SW480 (cell line): ENCODE data around the gene SIDT2.

Experiments
- DNase-seq: peaks from one replicate; pipeline ENCODE4 v3.0.0-alpha.2; 2016; ENCODE audit warnings: low spot score

Gene SIDT2

DNA sequence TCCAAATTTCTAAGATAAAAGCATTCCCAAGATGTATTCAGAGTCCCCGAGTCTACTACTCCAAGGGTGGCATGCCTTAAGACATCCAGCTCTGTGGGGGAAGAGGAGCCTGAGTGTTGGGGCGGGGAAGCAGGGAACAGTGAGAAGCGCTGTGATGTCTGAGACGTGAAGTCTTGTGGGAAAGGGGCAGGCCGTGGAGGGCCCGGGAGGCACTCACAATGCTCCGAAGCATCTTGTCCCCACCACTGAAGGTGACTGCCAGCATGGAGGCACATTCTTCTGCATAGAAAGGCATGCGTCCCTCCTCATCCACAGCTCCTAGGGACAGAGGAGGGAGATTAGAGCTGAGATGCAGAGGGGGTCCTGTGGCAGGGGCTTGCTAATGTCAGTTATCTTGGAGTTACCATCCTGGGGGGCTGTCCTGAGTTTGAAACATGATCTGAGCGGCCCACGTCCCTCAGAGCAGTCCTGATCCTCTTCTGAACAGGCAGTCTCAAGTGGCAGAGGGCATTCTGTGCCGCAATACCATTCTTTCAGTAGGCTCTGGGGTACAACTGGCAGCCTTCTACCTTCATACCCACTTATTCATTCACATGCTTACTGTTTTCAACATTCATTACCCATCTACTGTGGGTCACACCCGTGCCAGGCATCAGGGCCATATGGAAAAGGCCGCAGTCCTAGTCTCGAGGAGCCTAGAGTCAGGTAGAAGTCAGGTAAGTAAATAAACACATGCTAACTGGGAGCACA lies 44.6 kb downstream of the SIDT2 start:
- no peak for DNase-seq

DNA sequence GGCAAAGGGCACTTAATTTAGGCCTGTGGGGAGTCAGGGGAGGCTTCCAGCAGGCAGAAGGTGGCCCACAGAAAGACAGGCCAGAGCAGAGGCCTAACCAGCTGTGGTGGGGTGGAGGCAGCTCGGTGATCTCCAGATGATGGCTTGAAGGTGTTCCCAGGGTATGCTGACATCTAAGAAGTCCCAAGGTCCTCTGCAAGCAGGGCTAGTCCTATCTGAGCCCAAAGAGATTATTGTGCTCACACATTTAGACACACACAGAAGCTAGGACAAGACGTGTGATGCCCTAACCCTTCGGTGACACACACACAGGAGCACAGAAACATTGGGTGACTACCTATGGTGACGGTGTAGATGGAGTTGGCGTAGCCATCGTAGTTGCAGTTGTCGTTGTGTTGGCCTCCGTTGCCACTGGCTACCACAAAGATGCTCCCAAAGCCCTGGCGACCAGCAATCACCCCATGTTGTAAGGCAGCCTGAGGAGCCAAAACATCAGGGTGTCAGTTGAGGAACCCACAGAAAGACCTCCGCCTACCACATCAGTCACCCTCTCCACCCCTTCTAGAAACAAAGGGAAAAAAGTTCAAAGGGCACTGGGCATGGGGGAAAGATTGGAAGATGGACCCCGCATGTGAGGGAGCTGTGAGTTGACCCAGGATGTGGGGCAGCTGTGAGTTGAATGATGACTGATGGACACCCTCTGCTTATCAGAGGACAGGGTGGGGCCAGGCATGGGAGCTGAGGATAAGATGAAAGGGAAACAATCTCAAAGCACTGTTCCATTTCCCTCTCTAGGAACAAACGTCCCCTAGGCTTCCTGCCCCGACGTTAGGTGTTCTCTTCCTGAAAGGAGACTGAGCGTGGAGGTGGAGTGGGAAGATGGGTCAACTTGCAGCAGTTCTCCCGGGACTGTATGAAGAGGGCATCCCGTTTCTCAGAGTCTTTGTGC lies 45.5 kb downstream of the SIDT2 start:
- no peak for DNase-seq

DNA sequence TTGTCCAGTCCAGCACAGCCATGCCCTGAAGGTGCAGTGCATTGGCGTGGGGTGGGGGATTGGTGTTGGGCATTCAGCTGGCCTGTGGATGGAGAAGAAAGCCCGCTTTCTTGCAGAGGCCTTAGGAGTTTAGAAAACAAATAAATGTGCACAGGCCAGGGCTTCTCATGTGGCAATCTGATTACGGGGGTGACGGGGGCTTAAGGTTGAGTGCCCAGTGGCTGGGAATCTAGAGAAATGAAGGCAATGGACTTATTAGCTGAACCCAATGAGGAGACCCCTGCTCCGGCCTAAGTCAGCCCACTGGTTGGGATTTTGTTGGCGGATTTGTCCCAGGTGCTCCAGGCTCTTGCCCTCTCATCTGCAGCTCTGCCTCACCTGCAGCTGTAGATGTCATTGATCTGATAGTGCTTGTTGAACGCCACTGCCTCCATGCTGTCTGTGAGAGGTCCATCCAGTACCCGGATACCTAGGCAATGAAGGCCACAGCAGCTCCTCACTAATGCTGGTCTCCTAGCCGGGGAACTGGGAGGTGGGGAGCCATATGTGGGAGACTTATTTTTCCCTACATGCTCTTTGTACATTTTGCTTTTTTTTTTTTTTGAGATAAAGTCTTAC lies 47.1 kb downstream of the SIDT2 start:
- no peak for DNase-seq

DNA sequence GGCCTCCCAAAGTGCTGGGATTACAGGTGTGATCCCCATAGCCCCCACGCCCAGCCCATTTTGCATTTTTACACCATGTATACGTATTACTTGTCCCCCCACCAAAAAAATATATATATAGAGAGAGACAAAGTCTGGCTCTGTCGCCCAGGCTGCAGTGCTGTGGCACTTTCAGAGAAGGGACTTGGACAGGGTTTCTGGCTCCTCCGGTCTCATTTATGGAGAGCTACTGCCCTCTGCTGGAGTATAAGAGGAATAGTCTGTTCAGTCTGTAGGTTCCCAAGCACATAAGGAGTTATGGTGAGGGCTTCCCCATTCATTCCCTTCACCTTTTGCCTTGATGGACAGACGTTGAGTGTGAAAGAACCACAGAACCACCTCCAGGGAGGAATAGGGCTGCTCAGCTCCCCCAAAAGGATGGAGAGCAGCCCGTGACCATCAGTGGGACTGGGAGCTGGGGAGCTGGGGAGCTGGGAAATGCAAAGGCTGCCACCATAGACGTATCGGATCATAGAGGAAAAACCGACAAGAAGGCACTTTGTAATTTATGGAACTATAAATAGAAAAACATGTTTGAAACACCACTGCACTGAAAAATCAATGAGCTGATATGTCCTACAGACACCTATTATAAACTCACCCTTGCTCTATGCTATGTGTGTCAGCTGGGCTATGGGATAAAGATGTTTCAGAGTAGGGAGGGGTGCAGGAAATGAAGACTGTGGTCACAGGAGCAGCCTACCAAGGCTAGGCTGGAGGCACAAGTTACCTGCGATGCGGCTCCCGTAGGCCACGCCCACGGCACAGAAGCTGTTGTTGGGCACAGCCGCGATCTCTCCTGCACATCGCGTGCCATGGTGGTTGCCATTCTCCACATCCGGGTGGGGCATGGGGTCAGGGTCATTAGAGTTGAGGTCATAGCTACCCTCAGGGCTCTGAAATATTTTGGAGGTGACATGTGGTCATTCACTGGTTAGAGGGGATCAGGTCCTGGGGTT lies 48.1 kb downstream of the SIDT2 start:
- peak; percentile 85 for DNase-seq

DNA sequence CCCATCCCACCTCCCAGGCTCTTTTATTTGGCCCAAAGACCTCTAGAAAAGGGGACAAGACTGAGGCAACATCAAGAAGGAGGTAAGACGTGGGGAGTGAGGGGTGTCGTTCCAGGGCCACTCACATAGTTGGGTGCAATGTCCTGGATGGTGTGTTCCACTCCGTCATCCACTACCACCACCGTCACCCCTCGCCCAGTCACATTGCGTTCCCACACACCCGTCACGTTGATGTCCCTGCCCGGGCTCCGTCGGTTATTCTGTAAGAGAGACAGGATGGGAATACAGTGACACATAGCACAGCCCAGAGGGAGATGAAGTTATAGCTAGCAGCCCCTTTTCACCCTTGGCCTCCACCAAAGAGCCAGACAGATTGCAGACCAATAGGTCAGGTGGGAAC lies 49.5 kb downstream of the SIDT2 start:
- no peak for DNase-seq

DNA sequence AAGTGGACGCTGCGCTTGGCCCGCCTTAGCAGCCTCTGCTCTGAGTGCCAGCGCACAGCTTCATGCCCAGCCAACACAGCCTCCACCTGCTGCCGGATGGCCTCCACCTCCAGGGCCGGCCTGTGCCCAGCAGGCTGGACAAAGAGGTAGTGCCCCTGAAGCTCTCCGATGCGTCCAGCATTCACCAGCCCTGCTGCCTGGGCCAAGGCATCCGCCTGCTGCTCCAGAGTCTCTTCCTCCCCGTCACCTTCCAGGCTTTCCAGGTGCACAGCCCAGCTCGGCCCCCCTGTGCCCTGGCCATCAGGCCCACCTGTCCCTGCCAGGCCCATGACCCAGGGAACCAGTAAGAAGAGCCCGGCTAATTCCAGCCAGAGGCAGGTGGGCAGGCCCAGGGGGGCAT lies 50.9 kb downstream of the SIDT2 start:
- DNase-seq, result no peak

DNA sequence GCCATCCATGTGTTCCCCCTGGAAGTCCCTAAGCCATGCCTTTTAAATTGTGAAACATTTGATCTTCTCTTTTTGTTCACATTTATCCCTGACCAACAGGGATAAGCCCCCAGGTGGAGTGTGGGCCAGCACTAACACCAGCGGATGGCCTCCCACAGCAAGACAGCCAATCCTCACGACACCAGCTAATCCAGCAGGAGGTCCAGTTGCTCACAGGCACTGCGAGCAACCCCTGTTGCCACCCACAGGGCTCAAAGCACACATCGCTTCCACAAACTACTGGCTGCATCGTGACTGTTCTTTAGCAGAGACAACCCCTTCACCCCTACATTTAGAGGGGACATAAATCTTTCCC lies 51.4 kb downstream of the SIDT2 start:
- DNase-seq, result no peak

DNA sequence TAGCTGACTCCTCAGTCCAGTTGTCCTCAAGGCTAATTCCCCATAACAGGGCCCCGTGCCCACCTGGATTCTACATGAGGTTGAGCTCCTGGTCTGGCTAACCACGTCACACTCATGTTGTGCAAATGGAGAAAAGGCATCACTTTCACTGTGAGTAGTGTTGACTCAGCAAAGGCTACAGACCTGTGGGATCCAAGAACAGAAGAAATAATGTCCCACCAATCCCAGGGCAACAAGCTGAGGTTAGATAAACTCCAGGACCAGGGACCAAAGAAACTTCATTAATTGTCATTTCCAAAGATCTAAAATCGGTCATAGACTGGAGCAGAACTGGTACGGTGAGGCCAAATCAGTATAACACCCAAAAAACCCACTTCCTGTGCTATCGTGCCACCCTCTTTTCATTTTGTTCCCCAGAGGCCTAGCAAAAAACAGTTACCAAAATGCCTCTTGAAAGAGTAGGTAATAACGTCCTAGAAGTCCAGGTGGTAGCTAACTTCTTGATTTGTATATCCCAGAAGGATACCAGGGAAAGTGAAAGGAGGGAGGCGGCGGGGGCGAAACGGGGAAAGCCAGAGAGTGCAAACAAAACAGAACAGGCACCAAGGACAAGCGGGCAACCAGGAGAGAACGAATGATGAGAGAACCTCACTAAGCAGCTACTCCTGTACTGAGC lies 51.9 kb downstream of the SIDT2 start:
- DNase-seq, result no peak

DNA sequence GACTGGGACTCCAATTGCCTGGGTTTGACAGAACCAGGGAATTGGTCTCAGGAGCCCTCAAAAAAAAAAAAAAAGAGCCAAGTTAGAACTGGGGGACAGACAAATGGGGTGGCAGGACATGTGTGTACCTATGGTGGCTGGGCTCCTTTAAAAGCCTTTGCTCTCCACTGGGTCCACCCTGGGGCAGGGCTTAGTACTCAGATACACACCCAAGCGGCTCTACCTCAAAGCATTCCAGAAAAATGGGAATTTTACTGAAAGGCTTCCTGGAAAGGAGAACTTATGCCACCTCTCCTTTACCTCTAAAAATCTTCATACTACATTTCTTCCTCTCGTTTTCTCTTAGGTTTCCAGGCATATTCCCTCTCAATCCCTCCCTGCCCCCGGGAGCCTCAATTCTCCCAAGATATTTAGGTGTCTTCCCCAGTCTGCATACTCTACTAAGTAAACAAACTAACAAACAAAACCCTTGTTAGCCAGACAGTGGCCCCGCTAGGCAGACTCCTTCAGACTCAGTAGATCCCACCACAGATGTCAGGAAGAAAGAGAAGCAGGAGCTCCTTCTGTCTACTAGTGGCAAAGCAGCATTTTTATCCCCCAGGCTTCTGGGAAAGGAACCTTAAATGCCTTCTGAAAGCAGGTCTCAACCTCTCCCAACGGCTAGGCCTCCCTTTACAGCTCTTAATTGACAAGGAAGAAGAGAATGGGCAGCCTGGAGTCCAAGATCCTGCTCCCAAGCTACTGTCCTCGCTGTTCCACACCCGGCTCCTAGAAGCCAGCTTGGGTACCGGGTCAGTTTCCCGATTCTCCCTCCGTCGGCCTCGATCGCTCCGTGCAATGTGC lies 52.7 kb downstream of the SIDT2 start:
- DNase-seq, result no peak

DNA sequence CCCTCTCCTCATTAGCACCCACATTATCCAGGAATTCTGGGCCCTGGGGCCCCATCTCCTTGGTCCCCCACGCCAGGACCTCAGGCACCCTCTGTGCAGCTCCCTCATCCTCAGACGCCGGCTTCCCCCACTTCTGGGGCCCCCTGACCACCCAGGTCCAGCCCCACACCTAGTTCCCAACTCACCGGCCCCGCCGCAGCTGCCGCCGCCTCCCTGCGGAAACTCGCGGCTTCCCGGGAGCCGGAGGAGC lies 53.2 kb downstream of the SIDT2 start, which contains the start of gene PCSK7:
TSS of gene PCSK7 (minus strand) at position 232 of the 250 bp plus-strand sequence. CDS start 2,229 bp downstream, outside the sequence.
- DNase-seq, result no peak

DNA sequence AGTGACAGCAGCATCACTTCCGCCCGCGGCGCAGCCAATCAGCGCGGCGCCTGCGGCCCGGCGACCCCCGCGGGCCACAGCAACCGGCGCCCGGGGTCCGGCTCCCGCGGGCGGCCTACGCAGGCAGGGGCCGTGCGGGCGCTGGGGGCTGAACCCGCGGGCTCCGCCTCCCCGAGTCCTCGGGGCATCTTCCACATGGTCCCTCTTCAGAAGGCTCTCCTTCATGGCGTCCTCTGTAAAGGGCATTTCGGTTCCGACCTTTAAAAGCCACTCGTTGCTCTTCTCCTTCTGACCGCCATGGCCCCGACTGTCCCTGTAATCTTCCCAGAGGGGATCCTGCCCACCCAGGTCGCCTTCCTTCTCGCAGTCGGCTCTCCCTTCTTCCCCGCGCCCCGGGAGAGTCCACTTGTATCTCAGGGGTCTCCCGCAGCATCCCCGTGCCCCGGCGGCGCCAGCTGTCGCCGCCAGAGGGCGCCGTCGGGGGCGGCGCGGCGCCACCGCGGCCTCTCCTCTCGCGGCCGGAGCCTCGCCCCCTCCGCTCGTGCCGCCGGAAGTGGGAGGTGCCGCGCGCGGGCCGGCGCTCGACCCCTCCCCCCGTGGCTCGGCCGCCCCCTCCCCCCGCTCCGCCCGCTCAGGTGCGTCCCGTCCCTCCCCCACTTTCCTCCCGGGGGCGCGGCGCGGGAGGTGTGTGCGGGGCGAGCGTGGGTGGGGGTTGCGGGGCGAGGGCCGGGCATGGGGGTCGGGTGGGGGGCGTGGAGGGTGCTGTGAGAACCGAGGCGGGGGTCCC lies 53.7 kb downstream of the SIDT2 start, which contains the start of gene RNF214:
TSS of gene RNF214 (plus strand) at position 580 of the 787 bp plus-strand sequence. CDS start 1,602 bp downstream, outside the sequence.
- DNase-seq, result peak; percentile 69

DNA sequence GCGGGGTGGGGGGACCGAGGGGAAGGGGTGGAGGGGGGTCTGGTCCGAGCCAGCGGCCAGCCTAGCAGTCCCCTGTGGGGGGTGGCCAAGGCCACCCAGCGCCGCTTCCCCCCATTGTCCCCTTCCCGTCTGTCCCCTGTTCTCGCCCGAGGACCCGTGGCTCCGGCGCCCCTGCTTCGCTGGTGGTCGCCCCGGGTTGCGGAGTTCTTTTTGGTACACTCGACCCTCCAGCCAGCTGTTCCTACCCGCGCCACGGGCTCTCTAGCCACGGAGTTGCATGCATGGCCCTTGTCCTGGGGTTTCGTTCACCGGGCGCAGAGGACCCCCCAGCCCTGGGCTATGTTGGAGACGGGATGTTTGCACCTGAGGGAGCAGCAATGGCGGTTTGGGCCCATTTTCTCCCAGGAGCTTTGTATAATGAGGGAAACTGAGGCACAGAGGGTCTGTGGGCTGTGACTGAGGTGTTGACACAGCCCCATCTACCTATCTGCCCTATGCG lies 54.4 kb downstream of the SIDT2 start:
- no peak for DNase-seq

DNA sequence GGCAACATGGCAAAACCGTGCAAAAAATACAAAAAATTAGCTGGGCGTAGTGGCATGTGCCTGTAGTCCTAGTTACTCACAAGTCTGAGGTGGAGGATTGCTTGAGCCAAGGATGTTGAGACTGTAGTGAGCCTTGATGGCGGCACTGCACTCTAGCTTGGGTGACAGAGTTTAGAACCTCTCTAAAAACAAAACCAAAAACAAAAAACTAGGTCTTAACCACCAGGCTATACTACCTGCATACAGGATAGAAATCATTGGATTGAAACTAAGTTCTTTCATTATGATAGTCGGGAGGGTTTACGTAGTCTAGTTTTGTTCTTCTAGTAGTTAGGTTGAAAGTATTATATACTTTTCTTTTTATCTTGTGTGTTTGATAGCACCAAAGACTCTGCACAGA lies 59.7 kb downstream of the SIDT2 start:
- no peak for DNase-seq

DNA sequence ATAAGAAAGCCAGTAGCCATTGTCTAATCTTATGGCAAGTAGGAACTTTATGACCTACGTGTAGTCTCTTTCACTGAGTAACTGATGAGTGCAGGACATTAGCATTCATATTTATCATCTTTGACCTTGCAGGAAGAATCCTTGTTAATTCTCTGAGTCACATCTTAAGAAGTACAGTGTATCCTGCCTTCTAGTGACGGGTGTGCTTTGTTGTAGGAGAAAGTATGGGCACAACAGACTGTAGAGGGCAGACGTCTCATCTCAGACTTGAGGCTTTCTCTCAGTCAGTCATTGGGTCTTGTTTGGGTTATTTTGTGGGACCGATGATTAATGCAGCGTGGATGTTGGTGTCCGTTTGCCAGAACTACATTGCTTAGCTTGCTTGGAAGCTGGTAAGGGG lies 60.8 kb downstream of the SIDT2 start:
- no peak for DNase-seq
